H9 (cell line): ENCODE data around the gene MAGT1. TPM values are rescaled to one million over a fixed set of nuclear protein-coding genes. Genes with fewer than 3 reads are reported as not detected.

ENCODE experiments used
- DNase-seq: peaks from one replicate; pipeline ENCODE4 v3.0.0-alpha.2; 2017
- H2AFZ ChIP-seq: one replicate; pipeline ENCODE4 v1.6.1; 2013; ENCODE audit warnings: mild to moderate bottlenecking, low read length, control low read depth, moderate library complexity
- H2AK5ac ChIP-seq: 2 replicates; pipeline ENCODE4 v1.6.1; 2013; ENCODE audit warnings: low read length, control low read depth, mixed read lengths; ENCODE audit not compliant: insufficient read length
- H2BK120ac ChIP-seq: one replicate; pipeline ENCODE4 v1.6.1; 2013; ENCODE audit warnings: low read depth, mild to moderate bottlenecking, low read length, control low read depth, inconsistent platforms; ENCODE audit not compliant: poor library complexity, severe bottlenecking
- H2BK12ac ChIP-seq: 2 replicates; pipeline ENCODE4 v1.6.1; 2013; ENCODE audit warnings: low read length, control low read depth, mixed read lengths, low read depth; ENCODE audit not compliant: insufficient read length
- H2BK15ac ChIP-seq: 2 replicates; pipeline ENCODE4 v1.6.1; 2013; ENCODE audit warnings: low read depth, low read length, control low read depth
- H2BK20ac ChIP-seq: one replicate; pipeline ENCODE4 v1.6.1; 2013; ENCODE audit warnings: low read depth, mild to moderate bottlenecking, low read length, control low read depth, inconsistent platforms; ENCODE audit not compliant: poor library complexity, severe bottlenecking
- H2BK5ac ChIP-seq: 2 replicates; pipeline ENCODE4 v1.6.1; 2013; ENCODE audit warnings: low read length, control low read depth, mixed read lengths; ENCODE audit not compliant: insufficient read length
- H3K14ac ChIP-seq: 2 replicates; pipeline ENCODE4 v1.6.1; 2013; ENCODE audit warnings: low read length, control low read depth; ENCODE audit not compliant: insufficient read depth
- H3K18ac ChIP-seq: 2 replicates; pipeline ENCODE4 v1.6.1; 2013; ENCODE audit warnings: low read depth, mild to moderate bottlenecking, mixed read lengths, low read length, control low read depth; ENCODE audit not compliant: insufficient read length
- H3K23ac ChIP-seq: 2 replicates; pipeline ENCODE4 v1.6.1; 2013; ENCODE audit warnings: low read length, control low read depth, mixed read lengths, low read depth; ENCODE audit not compliant: insufficient read length
- H3K23me2 ChIP-seq: 2 replicates; pipeline ENCODE4 v1.6.1; 2013; ENCODE audit warnings: low read depth, mild to moderate bottlenecking, mixed read lengths, low read length, control low read depth; ENCODE audit not compliant: insufficient read length, poor library complexity, severe bottlenecking
- H3K27ac ChIP-seq: 2 replicates; pipeline ENCODE4 v1.5.1; 2013; ENCODE audit warnings: low read length, control low read depth, mixed read lengths, low read depth; ENCODE audit not compliant: insufficient read length
- H3K27me3 ChIP-seq: 2 replicates; pipeline ENCODE4 v1.6.1; 2013; ENCODE audit warnings: low read length, control low read depth, inconsistent platforms; ENCODE audit not compliant: insufficient read depth
- H3K4ac ChIP-seq: 2 replicates; pipeline ENCODE4 v1.6.1; 2013; ENCODE audit warnings: low read depth, mild to moderate bottlenecking, control low read depth, inconsistent platforms, low read length, moderate library complexity
- H3K4me1 ChIP-seq: 2 replicates; pipeline ENCODE4 v1.6.1; 2013; ENCODE audit warnings: low read length, control low read depth, inconsistent platforms; ENCODE audit not compliant: insufficient read depth
- H3K4me2 ChIP-seq: 2 replicates; pipeline ENCODE4 v1.6.1; 2013; ENCODE audit warnings: low read length, control low read depth, mixed read lengths; ENCODE audit not compliant: insufficient read length, insufficient read depth
- H3K56ac ChIP-seq: 2 replicates; pipeline ENCODE4 v1.6.1; 2013; ENCODE audit warnings: low read depth, mild to moderate bottlenecking, mixed read lengths, low read length, control low read depth; ENCODE audit not compliant: insufficient read length
- H3K79me1 ChIP-seq: 2 replicates; pipeline ENCODE4 v1.6.1; 2013; ENCODE audit warnings: low read depth, mild to moderate bottlenecking, moderate library complexity, low read length, control low read depth, inconsistent platforms; ENCODE audit not compliant: insufficient read depth, poor library complexity, severe bottlenecking
- H3K79me2 ChIP-seq: 2 replicates; pipeline ENCODE4 v1.6.1; 2013; ENCODE audit warnings: low read length, control low read depth, inconsistent platforms; ENCODE audit not compliant: insufficient read depth
- H3K9ac ChIP-seq: 2 replicates; pipeline ENCODE4 v1.6.1; 2013; ENCODE audit warnings: low read length, control low read depth, mixed read lengths; ENCODE audit not compliant: insufficient read length; ENCODE audit errors: extremely low read depth
- H3K9me3 ChIP-seq: one replicate; pipeline ENCODE4 v1.6.1; 2013; ENCODE audit warnings: low read depth, low read length, inconsistent platforms; ENCODE audit not compliant: control insufficient read depth
- H3T11ph ChIP-seq: one replicate; pipeline ENCODE4 v1.6.1; 2013; ENCODE audit warnings: mild to moderate bottlenecking, low read length, control low read depth, inconsistent platforms
- H4K20me1 ChIP-seq: one replicate; pipeline ENCODE4 v1.6.1; 2013; ENCODE audit not compliant: control insufficient read depth, insufficient read length, insufficient read depth
- H4K5ac ChIP-seq: 2 replicates; pipeline ENCODE4 v1.6.1; 2013; ENCODE audit warnings: low read depth, mild to moderate bottlenecking, mixed read lengths, low read length, control low read depth; ENCODE audit not compliant: insufficient read length
- H4K8ac ChIP-seq: replicated peaks from 2 replicates; pipeline ENCODE4 v1.6.1; 2013; ENCODE audit warnings: low read length, control low read depth, mixed read lengths, low read depth; ENCODE audit not compliant: insufficient read length
- H4K91ac ChIP-seq: 2 replicates; pipeline ENCODE4 v1.6.1; 2013; ENCODE audit warnings: low read depth, mild to moderate bottlenecking, moderate library complexity, mixed read lengths, low read length, control low read depth; ENCODE audit not compliant: insufficient read length
- H3K27ac Mint-ChIP-seq, 3 experiments: 2 replicates in 2 of 3; 3 replicates in 1 of 3; pipeline ENCODE4 v1.8.0; 2020 to 2021; ENCODE audit warnings: mixed read lengths in 3 of 3, mild to moderate bottlenecking in 1 of 3, moderate library complexity in 1 of 3
- H3K27me3 Mint-ChIP-seq: 2 replicates; pipeline ENCODE4 v1.8.0; 2021; ENCODE audit warnings: low read depth, mild to moderate bottlenecking, moderate library complexity, mixed read lengths
- H3K36me3 Mint-ChIP-seq, 3 experiments: 2 replicates in 2 of 3; 3 replicates in 1 of 3; pipeline ENCODE4 v1.8.0; 2020 to 2021; ENCODE audit warnings: low read depth in 3 of 3, mixed read lengths in 3 of 3; ENCODE audit not compliant: insufficient read depth in 1 of 3
- H3K4me1 Mint-ChIP-seq, 2 experiments: 2 replicates each; pipeline ENCODE4 v1.8.0; 2020; ENCODE audit warnings: mixed read lengths in 2 of 2
- H3K4me3 Mint-ChIP-seq, 2 experiments: 2 replicates in 1 of 2; 3 replicates in 1 of 2; pipeline ENCODE4 v1.8.0; 2020 to 2021; ENCODE audit warnings: mild to moderate bottlenecking in 2 of 2, mixed read lengths in 2 of 2, moderate library complexity in 1 of 2
- H3K9me3 Mint-ChIP-seq, 2 experiments: 2 replicates in 1 of 2; 3 replicates in 1 of 2; pipeline ENCODE4 v1.8.0; 2020; ENCODE audit warnings: mild to moderate bottlenecking in 2 of 2, mixed read lengths in 2 of 2, moderate library complexity in 1 of 2
- CTCF ChIP-seq: fragments of 200-600 bp; sonication (generic); conservative IDR thresholded peaks from 3 replicates; pipeline ENCODE4 v1.8.0; 2021; ENCODE audit warnings: antibody characterized with exemption, mild to moderate bottlenecking
- WGBS: extraction: QIAGEN DNeasy Blood & Tissue Kit; methylation state at CpG from one replicate; pipeline ENCODE4 v1.1.7; 2013; ENCODE audit warnings: missing lambda C conversion rate, low lambda C conversion rate, mixed read lengths; ENCODE audit not compliant: insufficient read length; ENCODE audit errors: extremely low coverage; 5-methylcytosine and 5-hydroxymethylcytosine counted together
- total RNA-seq: library from RNA; stranded (reverse); gene quantifications from 2 replicates; pipeline ENCODE4 v1.2.1, GENCODE V29; 2021

The MAGT1 gene
- total RNA-seq, 1 experiment from 2014 or later, result 42.8 TPM

GRCh38 chrX:77900688-77901087 lies 5.5 kb upstream of the MAGT1 start:
- no peak for TF ChIP-seq CTCF
- no peak overlapping the region for H3T11ph ChIP-seq
- no CpG with 5 or more reads among the region's 1 CpG for WGBS
- H2BK12ac ChIP-seq, result no peak overlapping the region
- no peak overlapping the region for H2AFZ ChIP-seq
- no peak overlapping the region for H4K5ac ChIP-seq
- H2BK15ac ChIP-seq, result no peak overlapping the region
- no peak overlapping the region for H3K18ac ChIP-seq
- peak overlapping the region; percentile 44 for H3K4me2 ChIP-seq
- Mint-ChIP-seq H3K9me3 (peaks cover 62 to 75% of the 10 kb centered on the region in 2 experiments), H3K27me3 (no peaks in the 10 kb centered on the region; the same call in 1 of the 2 replicates), H3K27ac (no peak overlapping the region; a peak in 1 of 7 replicates), H3K36me3 (peaks cover 24 to 41% (median 33%) of the 10 kb centered on the region in 3 experiments), H3K4me1 (peaks cover 4 to 5% of the 10 kb centered on the region in 2 experiments; a peak in 2 of 4 replicates), H3K4me3 (peak overlapping the region; percentile 87 to 89)
- H3K23me2 ChIP-seq, result no peaks in the 10 kb centered on the region
- no peaks in the 10 kb centered on the region for H3K79me1 ChIP-seq
- no peak overlapping the region for H3K14ac ChIP-seq
- H3K56ac ChIP-seq, result no peak overlapping the region
- H2BK5ac ChIP-seq, result no peak overlapping the region
- H3K27ac ChIP-seq, result no peak overlapping the region
- no peak overlapping the region for H2BK20ac ChIP-seq
- H2BK120ac ChIP-seq, result no peak overlapping the region
- peak overlapping the region; percentile 54 for H3K9ac ChIP-seq
- H3K4me1 ChIP-seq, result no peaks in the 10 kb centered on the region
- no peak overlapping the region for H4K8ac ChIP-seq
- no peaks in the 10 kb centered on the region for H4K20me1 ChIP-seq
- no peak overlapping the region for H3K23ac ChIP-seq
- no peak for DNase-seq
- H4K91ac ChIP-seq, result no peak overlapping the region
- H3K79me2 ChIP-seq, result peaks cover 8% of the 10 kb centered on the region; the same call in 1 of the 2 replicates
- H2AK5ac ChIP-seq, result no peak overlapping the region
- H3K4ac ChIP-seq, result no peak overlapping the region
- H3K9me3 ChIP-seq, result peaks cover 6% of the 10 kb centered on the region
- H3K27me3 ChIP-seq, result no peaks in the 10 kb centered on the region
